Fibroblast of skin of left biceps (primary cell): ENCODE data around the gene OTOF.

Experiments
- DNase-seq, 2 experiments: peaks; one replicate each; pipeline ENCODE4 v3.0.0-alpha.2; 2013; ENCODE audit warnings: low read depth in 2 of 2

Gene OTOF

GRCh38 chr2:26477911-26478253, at the start of gene OTOF:
Gene OTOF (minus strand): TSS chr2:26478124.
- no peak for DNase-seq

- no peak for DNase-seq
Observed at GRCh38 chr2:26526589-26526988, 48.7 kb upstream of the OTOF start.

GRCh38 chr2:26526105-26526504, 48.2 kb upstream of the OTOF start:
- DNase-seq = no peak

- no peak for DNase-seq
Observed at GRCh38 chr2:26523750-26524149, 45.8 kb upstream of the OTOF start.

- no peak for DNase-seq
Observed at GRCh38 chr2:26522751-26523171, 44.8 kb upstream of the OTOF start.

GRCh38 chr2:26522325-26522724, 44.4 kb upstream of the OTOF start:
- no peak for DNase-seq

GRCh38 chr2:26521913-26522180, 43.9 kb upstream of the OTOF start:
- no peak for DNase-seq

GRCh38 chr2:26521054-26521912, 43.4 kb upstream of the OTOF start:
- no peak for DNase-seq

- no peak for DNase-seq
Observed at GRCh38 chr2:26520148-26520449, 42.2 kb upstream of the OTOF start.

- no peak for DNase-seq
Observed at GRCh38 chr2:26519396-26520147, 41.6 kb upstream of the OTOF start.

GRCh38 chr2:26516781-26517180, 38.9 kb upstream of the OTOF start:
- DNase-seq = no peak

GRCh38 chr2:26516246-26516645, 38.3 kb upstream of the OTOF start:
- DNase-seq = no peak

GRCh38 chr2:26515771-26516170, 37.8 kb upstream of the OTOF start:
- no peak for DNase-seq

- DNase-seq = no peak
Observed at GRCh38 chr2:26514045-26514444, 36.1 kb upstream of the OTOF start.

- no peak for DNase-seq
Observed at GRCh38 chr2:26513261-26513660, 35.3 kb upstream of the OTOF start.

GRCh38 chr2:26511466-26511865, 33.5 kb upstream of the OTOF start:
- DNase-seq = no peak

GRCh38 chr2:26510344-26510973, 32.5 kb upstream of the OTOF start:
- no peak for DNase-seq

- no peak for DNase-seq
Observed at GRCh38 chr2:26509141-26509540, 31.2 kb upstream of the OTOF start.

GRCh38 chr2:26507932-26508331, 30.0 kb upstream of the OTOF start:
- no peak for DNase-seq

GRCh38 chr2:26507088-26507487, 29.2 kb upstream of the OTOF start:
- no peak for DNase-seq

GRCh38 chr2:26506279-26506678, 28.4 kb upstream of the OTOF start:
- no peak for DNase-seq

- DNase-seq = no peak
Observed at GRCh38 chr2:26504002-26504401, 26.1 kb upstream of the OTOF start.

- peak in 1 of 2 experiments; percentile 1 for DNase-seq
Observed at GRCh38 chr2:26503231-26503880, 25.4 kb upstream of the OTOF start.
